Fibroblast of lung (primary cell): Measurements from ENCODE around the gene FBXL2.

Experiments
- CTCF ChIP-seq, 2 donors: IDR thresholded peaks in 1 of 2; conservative IDR thresholded peaks in 1 of 2; 1 replicate in 1 of 2; 2 replicates in 1 of 2; pipeline ENCODE4 v1.5.1; 2011 to 2012; ENCODE audit warnings: low read length in 2 of 2, control low read depth in 1 of 2, inconsistent platforms in 1 of 2, low read depth in 1 of 2, mild to moderate bottlenecking in 1 of 2
- EZH2 ChIP-seq: IDR thresholded peaks from 2 replicates; pipeline ENCODE4 v1.5.1; 2012; ENCODE audit warnings: low read length, control low read depth, mild to moderate bottlenecking; ENCODE audit errors: missing control alignments

- TF ChIP-seq EZH2 = no peak
- TF ChIP-seq CTCF (conservative IDR thresholded peaks at IDR 0.05 in 1 of 2, IDR thresholded peaks at IDR 0.05 in 1 of 2; ENCODE audit: low read depth in 1 of 2, low read length in 2 of 2) = no peak
These were observed 117.3 kb downstream of the FBXL2 start for GRCh38 chr3:33394403-33395054.
